HCT116 (cell line): Measurements from ENCODE around the gene RUNX2. TPM values are rescaled to one million over a fixed set of nuclear protein-coding genes. Genes with fewer than 3 reads are reported as not detected.

Experiments
- ATAC-seq: fragments of 200-7000 bp; cut with Tn5 transposase; 2 replicates; pipeline ENCODE4 v1.9.1; 2020; ENCODE audit warnings: mild to moderate bottlenecking, moderate library complexity
- BruUV-seq: library from RNA; stranded (reverse); fragments of 400-500 nt; replicated peaks from 2 replicates; lab custom pipeline; 2021; lab: Mats Ljungman, UMichigan
- CTCF ChIA-PET: fragments of 300-600 bp; sonication (Branson Sonifier 250); formaldehyde crosslinking; loops from one replicate; lab custom pipeline; 2021; ENCODE audit warnings: antibody characterized with exemption; lab: Charles Lee
- POLR2A ChIA-PET: fragments of 300-600, 350-600 bp; sonication (Branson Sonifier 250); formaldehyde crosslinking; loops from one replicate; lab custom pipeline; 2021; ENCODE audit warnings: antibody characterized with exemption; lab: Charles Lee
- RAD21 ChIA-PET, 2 experiments: fragments of 300-600 bp; sonication (Branson Sonifier 250); formaldehyde crosslinking; loops; one replicate each; lab custom pipeline; 2023; ENCODE audit warnings: low total read pairs in 2 of 2; ENCODE audit not compliant: uncharacterized antibody in 2 of 2, unreplicated experiment in 2 of 2, low non-redundant PET in 1 of 2; lab: Charles Lee
- DNase-seq: peaks from one replicate; pipeline ENCODE4 v3.0.0-alpha.2; 2010; ENCODE audit warnings: low read depth, low spot score
- H2AFZ ChIP-seq: fragments of 200-600 bp; shearing (Covaris generic), sonication (generic); 2 replicates; pipeline ENCODE4 v1.6.1; 2017; ENCODE audit warnings: low read depth, mixed run types, mixed read lengths, antibody characterized with exemption, low read length; ENCODE audit not compliant: poor library complexity, severe bottlenecking
- H3K27ac ChIP-seq: 2 replicates; pipeline ENCODE4 v1.5.1; 2012; ENCODE audit warnings: low read depth, low read length
- H3K27me3 ChIP-seq: fragments of 200-600 bp; sonication (generic); 2 replicates; pipeline ENCODE4 v1.6.1; 2016; ENCODE audit warnings: mixed run types, low read length, mixed read lengths; ENCODE audit not compliant: insufficient read depth
- H3K36me3 ChIP-seq, 2 experiments: fragments of 200-500 bp in 1 of 2; fragments of 200-600 bp in 1 of 2; sonication (Bioruptor generic) in 1 of 2; sonication (generic) in 1 of 2; 2 replicates each; pipeline versions ENCODE4 v1.5.1 to v1.6.1; 2014 to 2016; ENCODE audit warnings: low read length in 2 of 2, inconsistent platforms in 1 of 2, mixed read lengths in 1 of 2, mixed run types in 1 of 2; ENCODE audit not compliant: insufficient read depth in 2 of 2, control insufficient read depth in 1 of 2
- H3K4me1 ChIP-seq, 2 experiments: fragments of 200-600 bp in 1 of 2; sonication (generic) in 1 of 2; 2 replicates each; pipeline versions ENCODE4 v1.5.1 to v1.6.1; 2012 to 2017; ENCODE audit warnings: low read length in 2 of 2, inconsistent platforms in 1 of 2, mild to moderate bottlenecking in 1 of 2, mixed read lengths in 1 of 2, mixed run types in 1 of 2, moderate library complexity in 1 of 2; ENCODE audit not compliant: insufficient read depth in 2 of 2, control insufficient read depth in 1 of 2
- H3K4me2 ChIP-seq: fragments of 200-600 bp; sonication (generic); 2 replicates; pipeline ENCODE4 v1.6.1; 2017; ENCODE audit warnings: mixed run types, low read length, mixed read lengths
- H3K4me3 ChIP-seq, 2 experiments: fragments of 200-600 bp in 1 of 2; sonication (generic) in 1 of 2; replicated peaks in 1 of 2; 2 replicates each; pipeline ENCODE4 v1.5.1; 2011 to 2016; ENCODE audit warnings: low read length in 2 of 2, control low read depth in 1 of 2, low read depth in 1 of 2, mild to moderate bottlenecking in 1 of 2, mixed read lengths in 1 of 2, mixed run types in 1 of 2
- H3K79me2 ChIP-seq: fragments of 200-600 bp; sonication (generic); 2 replicates; pipeline ENCODE4 v1.6.1; 2017; ENCODE audit warnings: mild to moderate bottlenecking, mixed run types, low read length, moderate library complexity, mixed read lengths; ENCODE audit not compliant: insufficient read depth
- H3K9ac ChIP-seq: fragments of 200-600 bp; sonication (generic); 2 replicates; pipeline ENCODE4 v1.6.1; 2016; ENCODE audit warnings: low read length, mixed read lengths
- H3K9me2 ChIP-seq: fragments of 200-600 bp; sonication (generic), shearing (Covaris generic); 2 replicates; pipeline ENCODE4 v1.6.1; 2017; ENCODE audit warnings: mixed run types, mild to moderate bottlenecking, moderate library complexity; ENCODE audit not compliant: insufficient read depth
- H3K9me3 ChIP-seq, 2 experiments: fragments of 200-500 bp in 1 of 2; fragments of 200-600 bp in 1 of 2; sonication (Bioruptor generic) in 1 of 2; sonication (generic) in 1 of 2; 2 replicates each; pipeline ENCODE4 v1.6.1; 2014 to 2017; ENCODE audit warnings: low read length in 2 of 2, mixed read lengths in 2 of 2, inconsistent platforms in 1 of 2, low read depth in 1 of 2, mild to moderate bottlenecking in 1 of 2, mixed run types in 1 of 2, moderate library complexity in 1 of 2; ENCODE audit not compliant: control insufficient read depth in 1 of 2, insufficient read depth in 1 of 2
- H4K20me1 ChIP-seq: fragments of 200-600 bp; sonication (generic), shearing (Covaris generic); 2 replicates; pipeline ENCODE4 v1.6.1; 2017; ENCODE audit warnings: mixed run types, mild to moderate bottlenecking, moderate library complexity; ENCODE audit not compliant: insufficient read depth
- FOSL1 ChIP-seq: IDR thresholded peaks from 2 replicates; pipeline ENCODE4 v1.6.1; 2012; ENCODE audit warnings: low read depth
- POLR2A ChIP-seq: IDR thresholded peaks from 2 replicates; pipeline ENCODE4 v1.7.0; 2011; ENCODE audit warnings: borderline replicate concordance; ENCODE audit not compliant: insufficient read depth, insufficient read length; ENCODE audit errors: extremely low read depth
- RAD21 ChIP-seq: IDR thresholded peaks from 2 replicates; pipeline ENCODE4 v1.6.1; 2012; ENCODE audit warnings: low read depth, mild to moderate bottlenecking
- SP1 ChIP-seq: IDR thresholded peaks from 2 replicates; pipeline ENCODE4 v1.6.1; 2012; ENCODE audit warnings: low read depth
- TCF7L2 ChIP-seq: IDR thresholded peaks from 2 replicates; pipeline ENCODE4 v1.7.0; 2011; ENCODE audit warnings: borderline replicate concordance, inconsistent platforms; ENCODE audit not compliant: insufficient read depth, insufficient read length; ENCODE audit errors: extremely low read depth
- ZNF274 ChIP-seq: fragments of 200-500 bp; sonication (Bioruptor generic); IDR thresholded peaks from 2 replicates; pipeline ENCODE4 v1.6.1; 2014; ENCODE audit warnings: mild to moderate bottlenecking, low read depth, low read length, inconsistent platforms
- intact Hi-C: fragments of 100-400 bp; cut with micrococcal nuclease; formaldehyde crosslinking; loops from 2 replicates; pipeline ENCODE4 v1.10.0; 2022
- total RNA-seq: library from RNA; stranded (reverse); gene quantifications from one replicate; pipeline ENCODE4 v1.2.1, GENCODE V29; 2021; ENCODE audit not compliant: unreplicated experiment
- TF ChIP-seq, protein P1 (sequence below), 3 experiments: fragments of 200-600 bp in 1 of 3; sonication (generic) in 1 of 3; IDR thresholded peaks in 2 of 3; conservative IDR thresholded peaks in 1 of 3; 2 replicates each; pipeline ENCODE4 v1.5.1; 2012 to 2017; ENCODE audit warnings: low read depth in 2 of 3, low read length in 2 of 3, antibody characterized with exemption in 1 of 3, borderline replicate concordance in 1 of 3, control low read depth in 1 of 3, mild to moderate bottlenecking in 1 of 3, mixed read lengths in 1 of 3, mixed run types in 1 of 3, moderate library complexity in 1 of 3; ENCODE audit not compliant: insufficient read depth in 1 of 3

RUNX2 gene
- total RNA-seq, 1 experiment from 2014 or later: 1.1 TPM

DNA sequence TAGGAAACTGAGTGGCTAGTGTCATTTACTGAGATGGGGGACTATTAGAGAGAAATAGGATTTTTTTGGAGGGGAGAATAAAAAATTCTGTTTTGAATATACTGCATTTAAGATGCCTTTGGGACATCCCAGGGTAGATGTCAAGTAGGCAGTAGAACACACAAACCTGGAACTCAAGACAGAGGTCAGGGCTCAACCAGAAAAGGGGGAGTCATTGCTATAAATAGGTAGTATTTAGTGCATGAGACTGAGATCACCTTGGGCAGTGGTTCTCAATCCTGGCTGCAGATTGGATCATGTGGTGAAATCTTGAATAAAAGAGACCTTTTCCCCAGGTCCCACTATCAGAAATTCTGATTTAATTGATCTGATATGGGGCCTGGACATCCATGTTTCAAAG lies 160.1 kb downstream of the RUNX2 start (continued):
- no peak for TF ChIP-seq RAD21

DNA sequence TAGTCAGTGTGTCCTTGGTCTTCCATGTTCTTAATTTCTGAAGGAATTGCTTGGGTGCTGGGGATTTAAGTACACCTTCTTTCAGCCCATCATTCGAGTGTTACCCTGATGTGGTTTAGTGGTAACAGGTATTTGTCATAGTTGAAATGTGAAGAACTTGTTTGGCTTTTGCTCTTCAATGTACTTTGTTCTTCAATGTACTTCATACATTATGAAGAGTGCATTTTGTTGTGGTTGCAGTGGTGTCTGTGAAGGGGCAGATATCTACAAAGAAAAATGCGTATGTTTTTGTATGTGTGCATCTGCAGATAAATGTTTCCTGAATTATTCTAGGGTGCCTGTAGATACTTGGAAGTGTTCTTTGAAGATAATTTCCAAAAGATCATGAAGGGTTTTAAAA lies 160.8 kb downstream of the RUNX2 start:
- no peaks in the 10 kb centered on the region for H3K27me3 ChIP-seq
- DNase-seq: no peak
- no peaks in the 10 kb centered on the region for H4K20me1 ChIP-seq
- H3K27ac ChIP-seq: no peak overlapping the region
- H3K9me3 ChIP-seq: no peaks in the 10 kb centered on the region
- H3K4me2 ChIP-seq: no peak overlapping the region
- no peaks in the 10 kb centered on the region for H3K4me1 ChIP-seq
- RAD21 ChIA-PET: no interaction called here
- CTCF ChIA-PET: interaction anchor here (2.0 kb wide), 1 partner anchor 12 kb away, joined by 8 read pairs; no protein-coding TSS in a partner anchor
- POLR2A ChIA-PET: no interaction called here
- intact Hi-C loops: no loop called here
- ATAC-seq: no peak
- H3K9me2 ChIP-seq: no peaks in the 10 kb centered on the region
- TF ChIP-seq FOSL1: no peak
- TF ChIP-seq POLR2A: no peak
- no peak for TF ChIP-seq SP1
- TF ChIP-seq ZNF274: no peak
- TF ChIP-seq TCF7L2: no peak
- TF ChIP-seq, protein P1, sequence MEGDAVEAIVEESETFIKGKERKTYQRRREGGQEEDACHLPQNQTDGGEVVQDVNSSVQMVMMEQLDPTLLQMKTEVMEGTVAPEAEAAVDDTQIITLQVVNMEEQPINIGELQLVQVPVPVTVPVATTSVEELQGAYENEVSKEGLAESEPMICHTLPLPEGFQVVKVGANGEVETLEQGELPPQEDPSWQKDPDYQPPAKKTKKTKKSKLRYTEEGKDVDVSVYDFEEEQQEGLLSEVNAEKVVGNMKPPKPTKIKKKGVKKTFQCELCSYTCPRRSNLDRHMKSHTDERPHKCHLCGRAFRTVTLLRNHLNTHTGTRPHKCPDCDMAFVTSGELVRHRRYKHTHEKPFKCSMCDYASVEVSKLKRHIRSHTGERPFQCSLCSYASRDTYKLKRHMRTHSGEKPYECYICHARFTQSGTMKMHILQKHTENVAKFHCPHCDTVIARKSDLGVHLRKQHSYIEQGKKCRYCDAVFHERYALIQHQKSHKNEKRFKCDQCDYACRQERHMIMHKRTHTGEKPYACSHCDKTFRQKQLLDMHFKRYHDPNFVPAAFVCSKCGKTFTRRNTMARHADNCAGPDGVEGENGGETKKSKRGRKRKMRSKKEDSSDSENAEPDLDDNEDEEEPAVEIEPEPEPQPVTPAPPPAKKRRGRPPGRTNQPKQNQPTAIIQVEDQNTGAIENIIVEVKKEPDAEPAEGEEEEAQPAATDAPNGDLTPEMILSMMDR (IDR thresholded peaks at IDR 0.05 in 2 of 3, conservative IDR thresholded peaks at IDR 0.05 in 1 of 3; ENCODE audit: borderline replicate concordance in 1 of 3, insufficient read depth in 1 of 3, low read depth in 2 of 3, low read length in 2 of 3): no peak
- no TSS peak for BruUV-seq
- no peak overlapping the region for H3K9ac ChIP-seq
- H3K4me3 ChIP-seq: no peak overlapping the region
- H3K36me3 ChIP-seq: no peaks in the 10 kb centered on the region
- no peaks in the 10 kb centered on the region for H3K79me2 ChIP-seq
- H2AFZ ChIP-seq: no peak overlapping the region
